HTR-8/SVneo (cell line): ENCODE measurements around the gene CFAP99.

ENCODE experiments used
- DNase-seq: peaks from one replicate; pipeline ENCODE4 v3.0.0; 2011; ENCODE audit warnings: low spot score, mixed read lengths; ENCODE audit not compliant: insufficient read length
- FAIRE-seq: peaks from 2 replicates; lab custom pipeline; 2011; peaks lifted over from hg19 to GRCh38; lab: Jason Lieb, UNC

Gene CFAP99

DNA sequence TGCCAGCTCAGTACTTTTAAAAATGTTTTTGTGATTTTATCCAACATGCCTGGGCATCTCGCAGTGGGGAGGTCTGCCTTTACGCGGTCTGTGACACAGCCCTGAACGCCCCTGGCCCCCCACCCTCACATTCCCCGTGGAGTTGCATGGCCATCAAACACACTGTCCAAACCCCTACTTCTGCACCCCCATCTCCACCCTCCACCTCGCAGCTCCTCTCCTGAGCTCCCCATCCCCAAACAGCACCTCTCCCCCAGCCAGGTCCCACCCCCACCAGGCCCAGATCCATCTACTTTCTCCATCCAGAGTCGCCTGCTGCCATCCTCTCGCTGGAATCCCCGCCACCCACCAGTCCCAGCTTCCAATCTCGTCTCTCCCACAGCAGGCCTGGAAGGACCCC, 9.8 kb upstream of the CFAP99 start:
- DNase-seq (no peak), FAIRE-seq (no peak)

DNA sequence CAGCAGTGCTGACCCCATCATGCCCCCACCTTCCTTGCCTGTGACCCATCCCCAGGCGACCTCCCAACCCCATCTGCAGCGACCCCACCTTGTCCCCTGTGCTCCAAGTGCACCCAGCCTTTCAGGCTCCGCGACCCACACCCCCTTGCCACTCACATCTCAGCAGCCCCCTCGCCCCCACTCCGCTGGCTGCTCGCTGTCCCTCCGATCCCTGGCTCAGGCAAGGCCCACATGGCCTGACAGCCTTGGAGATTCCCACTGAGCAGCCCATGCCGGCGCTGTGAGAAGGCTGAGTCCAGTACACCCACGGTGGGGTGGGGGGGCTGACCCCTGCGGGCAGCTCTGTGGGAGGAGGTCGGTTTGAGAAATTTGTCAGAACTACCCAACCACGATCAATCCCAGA, 9.4 kb upstream of the CFAP99 start:
- DNase-seq (no peak), FAIRE-seq (no peak)

DNA sequence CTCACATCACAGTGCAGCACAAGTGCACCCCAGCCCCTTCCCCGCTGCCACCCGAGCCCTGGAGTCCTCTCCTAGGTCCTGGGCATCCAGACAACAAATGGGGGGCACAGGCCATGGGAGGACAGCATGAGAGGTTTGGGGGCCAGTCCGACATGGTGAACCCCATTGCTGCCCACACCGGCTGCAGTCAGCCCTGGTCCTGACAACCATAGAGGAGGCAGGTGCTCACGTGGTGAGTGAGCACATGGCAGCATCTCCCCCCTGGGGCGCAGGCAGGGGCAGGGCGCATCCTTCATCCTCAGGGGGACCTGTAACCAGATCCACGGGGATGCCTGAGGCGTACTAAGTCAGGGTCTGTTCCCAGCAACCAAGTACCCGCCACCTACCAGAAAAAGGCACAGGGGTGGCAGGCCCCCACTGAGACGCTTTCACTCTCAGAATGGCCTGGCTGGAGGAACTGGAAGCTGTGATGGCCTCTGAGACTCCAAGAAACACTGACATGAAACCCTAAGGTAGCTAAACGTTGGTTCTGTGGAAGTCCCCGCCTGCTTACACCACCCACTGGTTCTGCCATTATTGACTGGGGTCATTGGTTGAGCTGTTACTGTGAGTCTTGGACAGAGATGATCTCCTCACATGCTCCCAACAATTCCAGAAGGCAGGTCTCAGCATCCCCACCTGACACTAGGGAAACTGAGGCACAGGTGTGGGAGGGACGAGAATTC, 6.8 kb upstream of the CFAP99 start:
- DNase-seq (no peak), FAIRE-seq (no peak)

DNA sequence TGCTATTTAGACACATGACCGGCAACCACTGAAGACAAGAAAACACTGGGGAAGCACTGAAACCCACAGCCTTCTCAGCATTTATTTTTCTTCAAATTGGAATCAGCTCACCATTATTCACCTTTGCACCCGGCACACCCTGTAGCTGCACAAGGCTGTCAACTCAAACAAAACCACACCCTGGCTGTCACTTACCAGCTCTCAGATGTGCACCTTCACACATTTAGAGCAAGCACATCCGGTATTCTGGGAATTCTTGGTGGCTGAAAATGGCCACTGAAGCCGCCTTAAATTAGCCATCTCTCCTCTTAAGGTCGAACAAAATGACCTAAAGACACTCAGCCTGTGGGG, 6.2 kb upstream of the CFAP99 start:
- DNase-seq (no peak), FAIRE-seq (no peak)

GRCh38 chr4:2412885-2413716, 5.7 kb upstream of the CFAP99 start:
- FAIRE-seq (peak; percentile 80), DNase-seq (peak; percentile 94)

- no peak for DNase-seq
- FAIRE-seq: no peak
Measured at GRCh38 chr4:2413821-2414610, 4.7 kb upstream of the CFAP99 start.

- DNase-seq (no peak), FAIRE-seq (no peak)
Measured at GRCh38 chr4:2415213-2415612, 3.5 kb upstream of the CFAP99 start.

GRCh38 chr4:2415881-2416563, 2.7 kb upstream of the CFAP99 start:
- DNase-seq: no peak
- no peak for FAIRE-seq

- no peak for FAIRE-seq
- DNase-seq: no peak
Measured at GRCh38 chr4:2416564-2417225, 2.1 kb upstream of the CFAP99 start.

DNA sequence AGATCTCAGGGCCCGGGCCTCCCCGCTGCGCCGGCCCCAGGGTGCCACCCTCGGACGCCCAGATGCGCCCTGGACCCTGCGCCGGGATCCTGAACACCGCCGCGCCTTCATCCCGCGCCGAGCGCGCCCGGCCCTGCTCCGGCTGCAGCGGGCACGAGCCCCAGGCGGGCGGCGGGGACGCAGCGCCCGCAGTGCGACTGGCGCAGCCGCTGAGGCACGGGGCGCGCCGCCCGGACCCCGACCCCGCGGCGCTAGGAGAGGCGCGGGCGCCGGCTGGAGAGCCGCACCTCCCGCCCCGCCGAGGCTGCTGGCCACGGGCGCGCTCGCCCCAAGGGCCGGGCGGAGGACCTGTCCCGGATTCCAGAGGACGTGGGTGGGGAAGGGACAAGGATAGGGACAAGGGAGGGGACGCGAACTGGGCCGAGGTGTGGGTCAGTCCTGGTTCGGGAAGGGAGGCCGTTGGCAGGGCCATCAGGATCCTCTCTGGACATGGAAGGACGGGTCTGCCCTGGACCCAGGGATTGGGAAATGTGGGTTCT, 1.5 kb upstream of the CFAP99 start:
- FAIRE-seq (no peak), DNase-seq (no peak)

- DNase-seq (no peak), FAIRE-seq (peak; percentile 4)
Measured at GRCh38 chr4:2417765-2418649, 748 bp upstream of the CFAP99 start, which contains the start of gene ZFYVE28. Gene ZFYVE28 (minus strand): TSS chr4:2418645. CDS start chr4:2418323, 322 bp downstream.

DNA sequence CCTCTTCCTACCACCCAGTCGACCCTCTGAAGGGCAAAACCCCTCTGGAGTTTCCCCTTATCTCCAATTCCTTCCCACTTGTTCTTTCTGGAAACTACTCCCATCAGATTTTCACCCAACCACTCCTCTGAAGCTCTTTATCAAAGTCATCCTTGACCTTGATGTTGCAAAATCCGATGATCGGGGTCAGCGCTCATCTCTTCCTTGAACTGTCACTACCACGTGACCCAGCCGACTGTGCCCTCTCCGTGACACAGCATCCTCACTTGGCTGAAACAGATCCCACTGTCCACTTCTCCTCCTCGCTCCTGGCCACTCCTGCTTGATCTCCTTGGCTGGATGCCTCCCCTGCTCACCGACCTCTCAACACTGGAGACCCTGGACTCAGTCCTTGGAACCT, 1.1 kb downstream of the CFAP99 start:
- no peak for FAIRE-seq
- DNase-seq: no peak

DNA sequence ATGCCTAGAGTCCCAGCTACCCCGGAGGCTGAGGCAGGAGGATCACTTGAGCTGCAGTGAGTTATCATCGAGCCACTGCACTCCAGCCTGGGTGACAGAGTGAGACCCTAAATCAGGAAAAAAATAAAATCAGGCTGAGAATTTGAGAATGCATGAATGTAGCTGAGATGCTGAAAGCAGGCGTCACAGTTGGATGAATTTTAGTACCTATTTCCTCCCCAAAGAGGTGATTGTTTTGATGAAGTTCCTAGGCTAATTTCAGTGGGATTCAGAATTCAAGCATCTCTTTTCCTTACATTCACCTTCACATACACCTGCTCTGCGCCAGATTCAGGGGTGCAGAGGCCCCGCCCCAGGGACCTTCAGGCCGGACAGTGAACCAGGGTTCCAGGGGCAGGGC, 3.2 kb downstream of the CFAP99 start:
- no peak for DNase-seq
- no peak for FAIRE-seq

DNA sequence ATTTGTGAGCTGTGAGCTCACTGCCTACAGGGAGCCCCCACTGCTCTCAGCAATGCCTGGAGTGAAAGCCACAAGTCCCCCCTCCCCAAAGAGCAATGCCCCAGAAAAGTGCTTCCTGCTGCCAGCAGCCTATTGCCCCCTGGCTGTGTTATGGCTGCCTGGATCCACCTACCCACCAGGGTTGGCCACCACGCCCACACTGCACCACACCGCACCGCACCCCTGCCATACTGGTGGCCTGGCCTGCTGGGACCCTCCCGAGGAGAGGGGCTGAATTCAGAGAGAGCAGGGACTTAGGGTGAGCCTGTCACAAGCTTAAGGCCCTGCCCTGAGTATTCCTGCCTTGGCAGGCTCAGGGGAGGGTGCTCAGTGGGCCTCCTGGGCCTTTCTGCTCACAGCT, 4.3 kb downstream of the CFAP99 start:
- DNase-seq (no peak), FAIRE-seq (no peak)

DNA sequence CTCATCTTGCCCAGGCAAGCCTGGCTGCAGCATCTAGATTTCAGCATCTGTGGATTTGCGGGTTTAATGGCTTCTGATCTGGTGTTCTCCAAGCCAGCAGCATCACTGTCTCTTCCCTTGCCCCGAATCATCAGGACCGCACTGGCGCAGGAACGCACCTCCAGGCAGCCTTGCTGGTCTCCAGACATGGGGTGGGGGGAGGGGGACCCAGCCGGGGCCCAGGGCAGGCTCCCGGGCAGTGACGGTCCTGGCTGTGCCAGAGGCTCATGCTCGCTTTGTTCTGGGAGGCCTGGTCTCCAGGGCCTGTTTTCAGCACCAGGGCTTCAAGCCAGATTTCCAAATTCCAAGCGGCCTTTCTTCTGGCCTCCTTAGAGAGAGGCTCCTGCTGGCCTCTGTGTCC, 4.9 kb downstream of the CFAP99 start:
- FAIRE-seq: no peak
- DNase-seq: no peak

GRCh38 chr4:2424581-2424980, 5.8 kb downstream of the CFAP99 start:
- no peak for FAIRE-seq
- DNase-seq: no peak

DNA sequence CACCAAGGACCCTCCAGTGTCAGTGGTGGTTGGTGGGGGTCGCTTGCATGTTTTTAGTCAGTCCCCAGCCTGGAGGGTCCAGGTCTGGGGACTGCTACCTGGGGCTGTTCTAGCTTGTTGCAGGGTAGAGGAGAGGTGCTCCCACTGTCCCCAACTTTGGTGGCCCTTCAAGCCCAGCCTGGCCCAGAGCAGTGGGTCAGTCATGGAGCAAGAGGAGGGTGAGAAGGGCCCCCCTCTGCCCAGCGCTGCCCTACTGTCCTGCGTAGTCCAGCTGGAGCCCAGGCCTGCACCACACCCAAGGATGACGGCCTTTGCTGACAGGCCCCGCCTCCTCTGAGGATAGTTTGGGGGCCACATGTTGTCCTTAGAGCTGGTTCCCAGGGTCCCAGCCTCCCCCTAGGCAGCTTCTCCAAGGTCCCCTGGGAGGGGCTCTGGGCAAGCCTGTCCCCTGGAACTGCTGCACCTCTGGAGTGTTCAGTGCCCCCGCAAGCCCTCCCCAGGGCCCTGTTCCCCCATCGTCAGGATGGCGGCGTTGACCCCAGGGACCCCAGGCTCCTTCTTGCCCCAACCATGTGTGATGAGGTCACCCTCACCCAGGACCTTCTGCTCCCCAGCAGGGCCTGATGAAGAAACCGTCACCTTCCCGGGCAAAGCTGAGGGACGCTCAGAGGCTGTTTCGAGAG, 6.8 kb downstream of the CFAP99 start:
- DNase-seq (no peak), FAIRE-seq (no peak)

- DNase-seq: no peak
- FAIRE-seq: no peak
Measured at GRCh38 chr4:2426069-2426397, 7.3 kb downstream of the CFAP99 start.
